DOHH2 (cell line): ENCODE data around the gene JARID2.

Experiments used
- H3F3A ChIP-seq: fragments of 200-600 bp; sonication (generic), shearing (Covaris generic); 2 replicates; pipeline ENCODE4 v1.6.0; 2016; ENCODE audit warnings: antibody characterized with exemption, mild to moderate bottlenecking; ENCODE audit not compliant: control insufficient read depth, insufficient read depth
- H3K27ac ChIP-seq: fragments of 200-600 bp; sonication (generic); 2 replicates; pipeline ENCODE4 v1.5.1; 2014; ENCODE audit warnings: low read depth, mild to moderate bottlenecking, low read length, moderate library complexity
- H3K27me3 ChIP-seq: fragments of 200-600 bp; sonication (generic); 2 replicates; pipeline ENCODE4 v1.6.1; 2014; ENCODE audit warnings: mild to moderate bottlenecking, low read length, mixed read lengths; ENCODE audit not compliant: control insufficient read depth
- H3K36me3 ChIP-seq: fragments of 200-600 bp; sonication (generic); 2 replicates; pipeline ENCODE4 v1.6.1; 2014; ENCODE audit warnings: mild to moderate bottlenecking, low read length, moderate library complexity, mixed read lengths; ENCODE audit not compliant: control insufficient read depth
- H3K4me1 ChIP-seq: fragments of 200-600 bp; sonication (generic); 2 replicates; pipeline ENCODE4 v1.6.1; 2014; ENCODE audit warnings: mild to moderate bottlenecking, low read length, mixed read lengths; ENCODE audit not compliant: control insufficient read depth
- H3K4me2 ChIP-seq: fragments of 200-600 bp; sonication (generic); 2 replicates; pipeline ENCODE4 v1.6.0; 2014; ENCODE audit warnings: mild to moderate bottlenecking, low read length, moderate library complexity
- H3K4me3 ChIP-seq: fragments of 200-600 bp; sonication (generic); 2 replicates; pipeline ENCODE4 v1.5.1; 2014; ENCODE audit warnings: mild to moderate bottlenecking, low read length, mixed read lengths
- H3K79me2 ChIP-seq: fragments of 200-600 bp; sonication (generic); 2 replicates; pipeline ENCODE4 v1.6.1; 2014; ENCODE audit warnings: mild to moderate bottlenecking, low read length, mixed read lengths; ENCODE audit not compliant: control insufficient read depth
- H3K9me2 ChIP-seq: fragments of 200-600 bp; sonication (generic); replicated peaks from 2 replicates; pipeline ENCODE4 v1.6.1; 2014; ENCODE audit warnings: mild to moderate bottlenecking, low read length, mixed read lengths; ENCODE audit not compliant: control insufficient read depth
- H3K9me3 ChIP-seq: fragments of 200-600 bp; sonication (generic); 2 replicates; pipeline ENCODE4 v1.6.1; 2014; ENCODE audit warnings: antibody characterized with exemption, low read length, mixed read lengths; ENCODE audit not compliant: control insufficient read depth, insufficient read depth
- H4K20me1 ChIP-seq: fragments of 200-600 bp; sonication (generic); 2 replicates; pipeline ENCODE4 v1.6.0; 2014; ENCODE audit warnings: low read depth, mild to moderate bottlenecking, antibody characterized with exemption, low read length, moderate library complexity; ENCODE audit not compliant: control insufficient read depth, insufficient read depth
- CTCF ChIP-seq: fragments of 200-600 bp; sonication (generic); IDR thresholded peaks from one replicate; pipeline ENCODE4 v1.5.1; 2014; ENCODE audit warnings: antibody characterized with exemption, mild to moderate bottlenecking, low read depth, low read length; ENCODE audit not compliant: poor library complexity, severe bottlenecking
- EZH2phosphoT487 ChIP-seq: fragments of 200-600 bp; sonication (generic); IDR thresholded peaks from 2 replicates; pipeline ENCODE4 v1.6.1; 2017; ENCODE audit warnings: borderline replicate concordance, mild to moderate bottlenecking, antibody characterized with exemption, low read length, moderate library complexity, mixed read lengths

JARID2 gene

GRCh38 chr6:15406452-15406851 lies 160.6 kb downstream of the JARID2 start:
- Histone ChIP-seq H3K4me2 (no peak overlapping the region), H3K4me3 (no peak overlapping the region), H3K79me2 (peaks cover 7% of the 10 kb centered on the region; the same call in 1 of the 2 replicates), H3F3A (no peaks in the 10 kb centered on the region), H3K36me3 (no peaks in the 10 kb centered on the region), H3K27me3 (no peaks in the 10 kb centered on the region), H3K9me3 (no peaks in the 10 kb centered on the region), H3K27ac (no peak overlapping the region), H3K9me2 (no peaks in the 10 kb centered on the region), H3K4me1 (peaks cover 8% of the 10 kb centered on the region), H4K20me1 (no peaks in the 10 kb centered on the region; the same call in 1 of the 2 replicates)
- TF ChIP-seq EZH2phosphoT487: no peak
- TF ChIP-seq CTCF: no peak

- Histone ChIP-seq H3K4me3 (no peak overlapping the region), H3K4me1 (peaks cover 8% of the 10 kb centered on the region), H3K4me2 (no peak overlapping the region), H3K9me3 (no peaks in the 10 kb centered on the region), H4K20me1 (no peaks in the 10 kb centered on the region; the same call in 1 of the 2 replicates), H3K9me2 (no peaks in the 10 kb centered on the region), H3K79me2 (peaks cover 7% of the 10 kb centered on the region; the same call in 1 of the 2 replicates), H3K36me3 (no peaks in the 10 kb centered on the region), H3K27ac (no peak overlapping the region), H3F3A (no peaks in the 10 kb centered on the region), H3K27me3 (no peaks in the 10 kb centered on the region)
- TF ChIP-seq CTCF (no peak), EZH2phosphoT487 (no peak)
Measured at GRCh38 chr6:15408008-15408407, 162.1 kb downstream of the JARID2 start.

GRCh38 chr6:15408758-15409157 lies 162.9 kb downstream of the JARID2 start:
- TF ChIP-seq EZH2phosphoT487 (no peak), CTCF (no peak)
- Histone ChIP-seq H3K36me3 (no peaks in the 10 kb centered on the region), H3K4me1 (peaks cover 8% of the 10 kb centered on the region), H3F3A (no peaks in the 10 kb centered on the region), H3K79me2 (peaks cover 2% of the 10 kb centered on the region; the same call in 1 of the 2 replicates), H3K27ac (no peak overlapping the region), H3K9me3 (no peaks in the 10 kb centered on the region), H3K4me3 (no peak overlapping the region), H3K9me2 (no peaks in the 10 kb centered on the region), H3K4me2 (no peak overlapping the region), H4K20me1 (no peaks in the 10 kb centered on the region; the same call in 1 of the 2 replicates), H3K27me3 (no peaks in the 10 kb centered on the region)
